Liver (tissue), 9 donors: ENCODE measurements around the gene KCNQ1. TPM values are rescaled to one million over a fixed set of nuclear protein-coding genes. Genes with fewer than 3 reads are reported as not detected.

ENCODE experiments used
- DNase-seq: peaks from one replicate; pipeline ENCODE4 v3.0.0-alpha.2; 2017; ENCODE audit warnings: low spot score
- H3K27ac ChIP-seq, 2 donors: one replicate each; pipeline ENCODE4 v1.7.0; 2013; ENCODE audit warnings: inconsistent platforms in 2 of 2, low read length in 2 of 2, control low read depth in 1 of 2, low read depth in 1 of 2, mild to moderate bottlenecking in 1 of 2
- H3K27me3 ChIP-seq, 4 donors: one replicate each; pipeline versions ENCODE4 v1.6.1 to v1.7.0; 2013; ENCODE audit warnings: low read length in 3 of 4, inconsistent platforms in 1 of 4, mild to moderate bottlenecking in 1 of 4, moderate library complexity in 1 of 4; ENCODE audit not compliant: control insufficient read depth in 4 of 4, insufficient read depth in 4 of 4
- H3K36me3 ChIP-seq, 4 donors: one replicate each; pipeline versions ENCODE4 v1.6.1 to v1.7.0; 2013; ENCODE audit warnings: low read length in 3 of 4, mild to moderate bottlenecking in 3 of 4, low read depth in 1 of 4, moderate library complexity in 1 of 4; ENCODE audit not compliant: control insufficient read depth in 4 of 4, insufficient read depth in 3 of 4
- H3K4me1 ChIP-seq, 4 donors: one replicate each; pipeline versions ENCODE4 v1.6.1 to v1.7.0; 2013; ENCODE audit warnings: low read length in 3 of 4, mild to moderate bottlenecking in 3 of 4, moderate library complexity in 1 of 4; ENCODE audit not compliant: control insufficient read depth in 4 of 4, insufficient read depth in 4 of 4
- H3K4me3 ChIP-seq, 3 donors: one replicate each; pipeline versions ENCODE4 v1.6.1 to v1.7.0; 2013; ENCODE audit warnings: low read length in 3 of 3, control low read depth in 1 of 3, low read depth in 1 of 3, mild to moderate bottlenecking in 1 of 3
- H3K9ac ChIP-seq, 2 donors: one replicate each; pipeline ENCODE4 v1.7.0; 2013; ENCODE audit warnings: low read length in 2 of 2, mild to moderate bottlenecking in 2 of 2, moderate library complexity in 2 of 2, control low read depth in 1 of 2, low read depth in 1 of 2
- H3K9me3 ChIP-seq, 4 donors: one replicate each; pipeline versions ENCODE4 v1.6.1 to v1.7.0; 2013; ENCODE audit warnings: low read length in 3 of 4; ENCODE audit not compliant: control insufficient read depth in 4 of 4
- EGR1 ChIP-seq, 2 donors: IDR thresholded peaks; 2 replicates each; pipeline ENCODE4 v1.6.1; 2016 to 2018; ENCODE audit warnings: antibody characterized with exemption in 2 of 2, low read depth in 2 of 2
- HNF4A ChIP-seq, 2 donors: conservative IDR thresholded peaks; 2 replicates each; pipeline ENCODE4 v1.6.1; 2016; ENCODE audit warnings: antibody characterized with exemption in 2 of 2, mild to moderate bottlenecking in 2 of 2
- HNF4G ChIP-seq: IDR thresholded peaks from 2 replicates; pipeline ENCODE4 v1.6.1; 2016; ENCODE audit warnings: antibody characterized with exemption
- JUND ChIP-seq, 2 donors: IDR thresholded peaks; 2 replicates each; pipeline ENCODE4 v1.6.1; 2016; ENCODE audit warnings: antibody characterized with exemption in 2 of 2
- NR2F2 ChIP-seq: IDR thresholded peaks from 2 replicates; pipeline ENCODE4 v1.6.1; 2016; ENCODE audit warnings: antibody characterized with exemption
- RAD21 ChIP-seq, 2 donors: IDR thresholded peaks; 2 replicates each; pipeline ENCODE4 v1.6.1; 2016; ENCODE audit warnings: antibody characterized with exemption in 2 of 2, mild to moderate bottlenecking in 2 of 2
- RXRA ChIP-seq, 2 donors: IDR thresholded peaks; 2 replicates each; pipeline ENCODE4 v1.6.1; 2017 to 2018; ENCODE audit warnings: antibody characterized with exemption in 2 of 2, mild to moderate bottlenecking in 1 of 2
- SP1 ChIP-seq: IDR thresholded peaks from 2 replicates; pipeline ENCODE4 v1.6.1; 2018; ENCODE audit warnings: antibody characterized with exemption, mild to moderate bottlenecking
- TAF1 ChIP-seq: conservative IDR thresholded peaks from 2 replicates; pipeline ENCODE4 v1.6.1; 2016; ENCODE audit warnings: antibody characterized with exemption, mild to moderate bottlenecking
- YY1 ChIP-seq: IDR thresholded peaks from 2 replicates; pipeline ENCODE4 v1.6.1; 2016; ENCODE audit warnings: antibody characterized with exemption, mild to moderate bottlenecking
- ZBTB33 ChIP-seq: IDR thresholded peaks from 2 replicates; pipeline ENCODE4 v1.6.1; 2016; ENCODE audit warnings: antibody characterized with exemption
- WGBS: extraction: QIAGEN DNeasy Blood & Tissue Kit; methylation state at CpG from one replicate; pipeline ENCODE4 v1.1.7; 2013; 5-methylcytosine and 5-hydroxymethylcytosine counted together
- polyA plus RNA-seq, 2 donors: library from polyadenylated mRNA; stranded (reverse) in 1 of 2; unstranded in 1 of 2; fragments of 200-250 nt in 1 of 2; fragments of >200 nt in 1 of 2; fragmentation: Nextera tagmentation in 1 of 2; extraction: Ambion mirVana in 1 of 2; gene quantifications; one replicate each; pipeline versions ENCODE4 v1.2.1 to v1.2.3, GENCODE V29; 2013 to 2015
- total RNA-seq, 2 donors: library from RNA; depleted of rRNA; stranded (reverse); fragments of >200 nt; gene quantifications; one replicate each; pipeline ENCODE4 v1.2.3, GENCODE V29; 2014
- TF ChIP-seq, protein P1 (sequence below): fragments of 150-350 bp; IDR thresholded peaks from 2 replicates; pipeline ENCODE4 v1.5.1; 2017; ENCODE audit warnings: improper control_type of control experiment, low read depth, low read length; ENCODE audit not compliant: missing input control
- TF ChIP-seq, protein P2 (sequence below): IDR thresholded peaks from 2 replicates; pipeline ENCODE4 v1.6.1; 2016; ENCODE audit warnings: antibody characterized with exemption, mild to moderate bottlenecking
- donor health status: healthy.
- donor health status: healthy.
- donor health status: healthy.
- donor health status: healthy.
- donor health status: healthy.

The KCNQ1 gene
- total and polyA plus RNA-seq, 4 donors, result 0.31 to 2.2 (median 1.5) TPM

GRCh38 chr11:2436013-2436520, 8.7 kb upstream of the KCNQ1 start:
- no peak overlapping the region for H3K27ac ChIP-seq
- H3K9ac ChIP-seq, result no peak overlapping the region
- TF ChIP-seq ZBTB33 (no peak), RXRA (IDR thresholded peaks at IDR 0.05) (no peak), SP1 (no peak), HNF4A (conservative IDR thresholded peaks at IDR 0.05) (no peak), NR2F2 (no peak), RAD21 (IDR thresholded peaks at IDR 0.05) (no peak)
- TF ChIP-seq, protein P1, sequence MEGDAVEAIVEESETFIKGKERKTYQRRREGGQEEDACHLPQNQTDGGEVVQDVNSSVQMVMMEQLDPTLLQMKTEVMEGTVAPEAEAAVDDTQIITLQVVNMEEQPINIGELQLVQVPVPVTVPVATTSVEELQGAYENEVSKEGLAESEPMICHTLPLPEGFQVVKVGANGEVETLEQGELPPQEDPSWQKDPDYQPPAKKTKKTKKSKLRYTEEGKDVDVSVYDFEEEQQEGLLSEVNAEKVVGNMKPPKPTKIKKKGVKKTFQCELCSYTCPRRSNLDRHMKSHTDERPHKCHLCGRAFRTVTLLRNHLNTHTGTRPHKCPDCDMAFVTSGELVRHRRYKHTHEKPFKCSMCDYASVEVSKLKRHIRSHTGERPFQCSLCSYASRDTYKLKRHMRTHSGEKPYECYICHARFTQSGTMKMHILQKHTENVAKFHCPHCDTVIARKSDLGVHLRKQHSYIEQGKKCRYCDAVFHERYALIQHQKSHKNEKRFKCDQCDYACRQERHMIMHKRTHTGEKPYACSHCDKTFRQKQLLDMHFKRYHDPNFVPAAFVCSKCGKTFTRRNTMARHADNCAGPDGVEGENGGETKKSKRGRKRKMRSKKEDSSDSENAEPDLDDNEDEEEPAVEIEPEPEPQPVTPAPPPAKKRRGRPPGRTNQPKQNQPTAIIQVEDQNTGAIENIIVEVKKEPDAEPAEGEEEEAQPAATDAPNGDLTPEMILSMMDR, result no peak
- H3K4me3 ChIP-seq, result no peak overlapping the region
- no peaks in the 10 kb centered on the region for H3K9me3 ChIP-seq
- peaks cover 0 to 2% (median 0%) of the 10 kb centered on the region in 4 donors for H3K27me3 ChIP-seq
- no peak for DNase-seq
- 71% methylated on average over 10 of the region's 10 CpGs for WGBS
- H3K36me3 ChIP-seq, result no peaks in the 10 kb centered on the region
- no peaks in the 10 kb centered on the region for H3K4me1 ChIP-seq

- Histone ChIP-seq H3K36me3 (no peaks in the 10 kb centered on the region), H3K4me1 (no peaks in the 10 kb centered on the region), H3K27me3 (peaks cover 0 to 2% (median 0%) of the 10 kb centered on the region in 4 donors), H3K9ac (no peak overlapping the region), H3K4me3 (no peak overlapping the region), H3K27ac (no peak overlapping the region), H3K9me3 (no peaks in the 10 kb centered on the region)
- WGBS, result 82% methylated on average over 13 of the region's 13 CpGs
- no peak for TF ChIP-seq EGR1 (IDR thresholded peaks at IDR 0.05; ENCODE audit: low read depth in 2 of 2)
- TF ChIP-seq, protein P1, result no peak
- no peak for TF ChIP-seq HNF4A (conservative IDR thresholded peaks at IDR 0.05)
- TF ChIP-seq HNF4G, result no peak
- TF ChIP-seq JUND (IDR thresholded peaks at IDR 0.05), result no peak
- TF ChIP-seq YY1, result no peak
- TF ChIP-seq RXRA (IDR thresholded peaks at IDR 0.05), result no peak
- TF ChIP-seq TAF1, result no peak
- TF ChIP-seq, protein P2, sequence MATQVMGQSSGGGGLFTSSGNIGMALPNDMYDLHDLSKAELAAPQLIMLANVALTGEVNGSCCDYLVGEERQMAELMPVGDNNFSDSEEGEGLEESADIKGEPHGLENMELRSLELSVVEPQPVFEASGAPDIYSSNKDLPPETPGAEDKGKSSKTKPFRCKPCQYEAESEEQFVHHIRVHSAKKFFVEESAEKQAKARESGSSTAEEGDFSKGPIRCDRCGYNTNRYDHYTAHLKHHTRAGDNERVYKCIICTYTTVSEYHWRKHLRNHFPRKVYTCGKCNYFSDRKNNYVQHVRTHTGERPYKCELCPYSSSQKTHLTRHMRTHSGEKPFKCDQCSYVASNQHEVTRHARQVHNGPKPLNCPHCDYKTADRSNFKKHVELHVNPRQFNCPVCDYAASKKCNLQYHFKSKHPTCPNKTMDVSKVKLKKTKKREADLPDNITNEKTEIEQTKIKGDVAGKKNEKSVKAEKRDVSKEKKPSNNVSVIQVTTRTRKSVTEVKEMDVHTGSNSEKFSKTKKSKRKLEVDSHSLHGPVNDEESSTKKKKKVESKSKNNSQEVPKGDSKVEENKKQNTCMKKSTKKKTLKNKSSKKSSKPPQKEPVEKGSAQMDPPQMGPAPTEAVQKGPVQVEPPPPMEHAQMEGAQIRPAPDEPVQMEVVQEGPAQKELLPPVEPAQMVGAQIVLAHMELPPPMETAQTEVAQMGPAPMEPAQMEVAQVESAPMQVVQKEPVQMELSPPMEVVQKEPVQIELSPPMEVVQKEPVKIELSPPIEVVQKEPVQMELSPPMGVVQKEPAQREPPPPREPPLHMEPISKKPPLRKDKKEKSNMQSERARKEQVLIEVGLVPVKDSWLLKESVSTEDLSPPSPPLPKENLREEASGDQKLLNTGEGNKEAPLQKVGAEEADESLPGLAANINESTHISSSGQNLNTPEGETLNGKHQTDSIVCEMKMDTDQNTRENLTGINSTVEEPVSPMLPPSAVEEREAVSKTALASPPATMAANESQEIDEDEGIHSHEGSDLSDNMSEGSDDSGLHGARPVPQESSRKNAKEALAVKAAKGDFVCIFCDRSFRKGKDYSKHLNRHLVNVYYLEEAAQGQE, result no peak
- no peak for TF ChIP-seq ZBTB33
- no peak for DNase-seq
Observed at GRCh38 chr11:2436521-2437031, 8.2 kb upstream of the KCNQ1 start.
